Loucy (cell line): Measurements from ENCODE around the gene UTRN.

ENCODE experiments used
- EZH2phosphoT487 ChIP-seq: fragments of 200-600 bp; IDR thresholded peaks from 2 replicates; pipeline ENCODE4 v1.6.1; 2018; ENCODE audit warnings: antibody characterized with exemption, mild to moderate bottlenecking, moderate library complexity, borderline replicate concordance
- TF ChIP-seq, protein P1 (sequence below): fragments of 200-600 bp; sonication (generic); conservative IDR thresholded peaks from 2 replicates; pipeline ENCODE4 v1.5.1; 2014; ENCODE audit warnings: mild to moderate bottlenecking, antibody characterized with exemption, low read length

DNA sequence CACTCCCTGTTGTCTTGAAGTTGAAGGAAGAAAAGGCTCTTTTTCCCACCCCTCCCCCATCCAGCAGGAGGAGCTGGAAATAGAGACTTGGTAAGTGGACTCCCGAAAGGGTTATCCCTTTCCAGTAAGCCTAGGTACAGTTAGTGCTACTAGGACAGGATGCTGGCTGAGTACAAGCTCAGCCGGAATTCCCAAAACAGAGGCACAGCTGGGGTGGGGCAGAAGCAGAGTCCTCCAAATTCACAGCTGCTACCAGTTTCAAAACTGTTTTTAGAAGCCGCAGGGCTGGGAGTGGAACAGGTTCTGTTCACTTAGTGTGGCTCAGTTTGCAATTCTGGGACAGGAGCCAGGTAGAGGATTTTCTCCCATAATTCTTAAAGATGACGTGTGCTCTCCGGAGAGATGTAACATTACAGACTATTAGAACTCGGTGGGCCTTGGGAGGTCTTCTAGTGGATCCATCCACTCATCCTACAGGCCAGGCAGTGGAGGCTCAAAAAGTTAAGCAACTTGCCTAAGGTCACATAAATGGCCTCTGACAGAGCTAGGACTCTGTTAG is 19.0 kb upstream of the UTRN start:
- no peak for TF ChIP-seq EZH2phosphoT487
- TF ChIP-seq, protein P1, sequence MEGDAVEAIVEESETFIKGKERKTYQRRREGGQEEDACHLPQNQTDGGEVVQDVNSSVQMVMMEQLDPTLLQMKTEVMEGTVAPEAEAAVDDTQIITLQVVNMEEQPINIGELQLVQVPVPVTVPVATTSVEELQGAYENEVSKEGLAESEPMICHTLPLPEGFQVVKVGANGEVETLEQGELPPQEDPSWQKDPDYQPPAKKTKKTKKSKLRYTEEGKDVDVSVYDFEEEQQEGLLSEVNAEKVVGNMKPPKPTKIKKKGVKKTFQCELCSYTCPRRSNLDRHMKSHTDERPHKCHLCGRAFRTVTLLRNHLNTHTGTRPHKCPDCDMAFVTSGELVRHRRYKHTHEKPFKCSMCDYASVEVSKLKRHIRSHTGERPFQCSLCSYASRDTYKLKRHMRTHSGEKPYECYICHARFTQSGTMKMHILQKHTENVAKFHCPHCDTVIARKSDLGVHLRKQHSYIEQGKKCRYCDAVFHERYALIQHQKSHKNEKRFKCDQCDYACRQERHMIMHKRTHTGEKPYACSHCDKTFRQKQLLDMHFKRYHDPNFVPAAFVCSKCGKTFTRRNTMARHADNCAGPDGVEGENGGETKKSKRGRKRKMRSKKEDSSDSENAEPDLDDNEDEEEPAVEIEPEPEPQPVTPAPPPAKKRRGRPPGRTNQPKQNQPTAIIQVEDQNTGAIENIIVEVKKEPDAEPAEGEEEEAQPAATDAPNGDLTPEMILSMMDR = no peak
